NCI-H69 (cell line): ENCODE measurements around the gene PTPRCAP.
"Not testable (repeated sequence)": the region's sequence is repeated elsewhere in the genome, so short reads cannot be mapped to it uniquely, and the experiment has no call there.

Experiments
- DNase-seq: peaks from one replicate; lab custom pipeline; 2025; lab: John Stamatoyannopoulos, UW

PTPRCAP gene, protein sequence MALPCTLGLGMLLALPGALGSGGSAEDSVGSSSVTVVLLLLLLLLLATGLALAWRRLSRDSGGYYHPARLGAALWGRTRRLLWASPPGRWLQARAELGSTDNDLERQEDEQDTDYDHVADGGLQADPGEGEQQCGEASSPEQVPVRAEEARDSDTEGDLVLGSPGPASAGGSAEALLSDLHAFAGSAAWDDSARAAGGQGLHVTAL

DNA sequence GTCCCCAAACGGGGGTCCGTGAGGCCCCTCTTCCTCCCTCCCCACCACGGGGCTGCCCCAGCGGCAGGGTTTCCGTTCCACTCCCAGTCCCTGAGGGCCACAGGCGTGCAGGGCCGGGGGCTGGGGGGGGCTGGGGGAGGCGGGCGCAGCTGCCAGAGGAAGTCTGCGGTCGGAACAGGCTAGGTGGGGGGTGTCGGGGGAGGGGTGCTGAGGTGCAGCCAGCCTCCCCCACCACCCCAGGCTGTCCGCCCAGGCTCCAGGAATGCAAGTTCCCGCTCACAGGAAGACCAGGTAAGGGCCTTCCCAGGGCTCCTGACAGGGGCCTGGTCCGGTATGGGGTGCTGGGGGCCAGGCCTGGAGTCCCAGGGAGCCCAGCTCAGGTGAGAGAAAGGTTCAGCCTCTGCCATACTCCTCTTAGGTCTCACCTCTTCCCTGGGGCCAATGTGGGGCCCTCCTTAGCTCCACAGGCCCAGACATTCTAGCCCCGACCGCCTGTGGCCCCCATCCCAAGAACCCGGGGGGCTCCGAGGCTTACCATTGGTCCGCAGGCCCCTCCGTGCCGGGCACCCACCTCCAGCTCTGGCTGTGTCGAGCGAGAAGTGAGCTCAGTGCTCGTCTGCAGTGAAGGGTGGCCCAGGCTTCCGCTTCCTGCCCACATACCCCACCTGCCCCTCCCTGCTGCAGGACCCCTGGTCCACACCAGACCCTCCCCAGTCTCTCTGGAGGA lies at the start of gene PTPRCAP:
PTPRCAP (minus strand) TSS at position 601 of the 727 bp plus-strand sequence; CDS start at position 538, 63 bp downstream.
- no peak for DNase-seq

DNA sequence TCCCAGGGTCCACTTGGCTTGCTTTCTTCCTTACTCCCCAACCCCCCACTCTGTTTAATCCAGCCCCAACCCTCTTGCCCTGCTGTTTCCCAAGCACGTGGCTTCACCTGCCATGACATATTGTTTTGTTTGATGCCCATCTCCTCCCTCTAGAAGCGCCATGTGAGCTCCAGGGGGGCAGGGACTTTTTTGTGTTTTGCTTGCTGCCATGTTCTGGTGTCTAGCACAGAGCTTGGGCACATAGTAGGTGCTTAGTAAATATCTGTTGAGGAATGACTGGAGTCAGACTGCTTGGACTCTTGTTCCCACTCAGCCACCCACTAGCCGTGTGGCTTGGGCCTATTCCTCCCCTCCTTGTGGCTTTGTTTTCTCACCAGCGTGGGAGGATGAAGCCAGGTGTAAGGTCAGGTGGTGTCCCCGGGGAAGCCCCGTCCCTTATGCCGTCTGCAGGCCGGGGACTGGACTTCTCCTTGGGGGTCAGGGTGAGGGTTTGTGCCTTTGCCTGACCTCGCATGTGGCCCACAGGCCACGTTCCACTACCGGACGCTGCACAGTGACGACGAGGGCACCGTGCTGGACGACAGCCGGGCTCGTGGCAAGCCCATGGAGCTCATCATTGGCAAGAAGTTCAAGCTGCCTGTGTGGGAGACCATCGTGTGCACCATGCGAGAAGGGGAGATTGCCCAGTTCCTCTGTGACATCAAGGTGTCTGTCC lies 49.2 kb upstream of the PTPRCAP start:
- DNase-seq = no peak

DNA sequence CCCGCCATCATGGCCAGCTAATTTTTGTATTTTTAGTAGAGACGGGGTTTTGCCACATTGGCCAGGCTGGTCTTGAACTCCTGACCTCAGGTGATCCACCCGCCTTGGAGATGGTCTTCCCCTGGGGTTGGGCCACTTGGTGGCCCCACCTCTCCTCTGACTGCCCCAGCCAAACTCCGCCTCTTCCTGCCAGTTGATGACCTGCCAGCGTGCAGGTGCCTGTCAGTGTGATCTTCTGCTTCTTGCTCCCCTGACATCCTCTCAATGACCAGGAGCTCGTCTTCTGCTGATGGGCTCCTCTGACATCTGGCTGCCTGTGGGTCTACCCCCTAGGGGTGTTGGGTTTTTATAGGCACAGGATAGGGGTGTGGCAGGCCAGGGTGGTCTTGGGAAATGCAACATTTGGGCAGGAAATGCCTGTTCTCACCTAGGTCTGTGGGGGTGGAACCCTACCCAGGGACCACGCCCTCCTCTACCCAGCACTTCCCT lies 48.4 kb upstream of the PTPRCAP start:
- peak; percentile 28 for DNase-seq

DNA sequence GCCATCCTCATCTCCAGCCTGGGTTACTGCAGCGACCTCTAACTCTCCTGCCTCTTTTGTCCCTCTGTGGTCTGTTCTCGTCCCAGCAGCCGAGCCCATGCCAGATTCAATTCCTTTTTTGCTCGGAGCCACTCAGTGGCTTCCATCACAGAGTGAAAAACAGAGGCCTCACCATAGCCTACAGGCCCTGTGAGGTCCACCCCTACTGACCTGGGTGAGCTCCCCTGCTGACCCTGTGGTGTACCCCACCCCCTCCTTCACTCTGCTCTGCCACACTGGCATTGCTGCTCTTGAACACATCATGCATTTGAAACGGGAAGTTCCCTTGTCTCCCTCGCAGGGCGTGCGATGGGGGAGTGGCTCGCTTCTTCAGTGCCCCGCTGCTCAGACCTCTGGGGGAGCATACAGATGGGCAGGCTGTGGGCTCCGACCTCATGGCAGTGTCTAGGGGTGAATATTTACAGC lies 47.4 kb upstream of the PTPRCAP start:
- no peak for DNase-seq

DNA sequence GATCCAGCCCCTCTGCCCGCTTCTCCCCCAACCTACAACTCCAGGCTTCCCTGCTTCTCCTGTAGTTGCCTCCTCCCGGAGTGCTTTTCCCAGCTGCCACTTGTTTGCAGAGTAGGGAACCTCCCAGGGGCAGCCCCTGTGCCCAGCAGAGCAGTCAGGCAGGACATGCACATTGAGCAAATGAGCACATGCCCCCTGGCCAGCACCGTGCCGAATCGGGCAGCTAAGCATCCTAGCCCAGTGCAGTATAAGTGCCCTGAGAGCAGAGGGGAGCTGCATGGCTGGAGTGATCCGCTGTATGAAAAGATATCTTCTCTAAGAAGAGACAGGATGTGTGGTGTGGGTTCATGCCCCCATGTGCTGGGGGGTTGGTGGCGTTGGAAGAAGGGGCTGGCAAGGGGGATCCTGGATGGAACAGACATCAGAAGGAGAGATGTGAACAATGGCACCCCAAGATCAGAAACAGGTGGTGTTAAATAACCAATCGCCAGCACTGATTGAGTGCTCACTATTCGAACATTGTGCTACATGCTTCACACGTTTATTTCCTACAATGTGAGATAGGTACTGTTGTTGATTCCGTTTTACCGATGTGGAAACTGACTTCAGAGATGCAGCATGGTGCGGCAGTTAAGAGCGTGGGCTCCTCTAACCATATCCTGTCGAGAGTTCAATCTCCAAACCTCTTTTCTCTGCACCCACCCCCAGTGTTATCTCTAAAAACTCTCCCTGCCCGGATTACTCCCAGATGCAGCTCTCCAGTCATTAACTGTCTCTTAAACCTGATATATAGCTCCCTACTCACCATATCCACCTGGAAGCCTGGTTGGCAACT lies 46.6 kb upstream of the PTPRCAP start:
- peak; percentile 23 for DNase-seq

DNA sequence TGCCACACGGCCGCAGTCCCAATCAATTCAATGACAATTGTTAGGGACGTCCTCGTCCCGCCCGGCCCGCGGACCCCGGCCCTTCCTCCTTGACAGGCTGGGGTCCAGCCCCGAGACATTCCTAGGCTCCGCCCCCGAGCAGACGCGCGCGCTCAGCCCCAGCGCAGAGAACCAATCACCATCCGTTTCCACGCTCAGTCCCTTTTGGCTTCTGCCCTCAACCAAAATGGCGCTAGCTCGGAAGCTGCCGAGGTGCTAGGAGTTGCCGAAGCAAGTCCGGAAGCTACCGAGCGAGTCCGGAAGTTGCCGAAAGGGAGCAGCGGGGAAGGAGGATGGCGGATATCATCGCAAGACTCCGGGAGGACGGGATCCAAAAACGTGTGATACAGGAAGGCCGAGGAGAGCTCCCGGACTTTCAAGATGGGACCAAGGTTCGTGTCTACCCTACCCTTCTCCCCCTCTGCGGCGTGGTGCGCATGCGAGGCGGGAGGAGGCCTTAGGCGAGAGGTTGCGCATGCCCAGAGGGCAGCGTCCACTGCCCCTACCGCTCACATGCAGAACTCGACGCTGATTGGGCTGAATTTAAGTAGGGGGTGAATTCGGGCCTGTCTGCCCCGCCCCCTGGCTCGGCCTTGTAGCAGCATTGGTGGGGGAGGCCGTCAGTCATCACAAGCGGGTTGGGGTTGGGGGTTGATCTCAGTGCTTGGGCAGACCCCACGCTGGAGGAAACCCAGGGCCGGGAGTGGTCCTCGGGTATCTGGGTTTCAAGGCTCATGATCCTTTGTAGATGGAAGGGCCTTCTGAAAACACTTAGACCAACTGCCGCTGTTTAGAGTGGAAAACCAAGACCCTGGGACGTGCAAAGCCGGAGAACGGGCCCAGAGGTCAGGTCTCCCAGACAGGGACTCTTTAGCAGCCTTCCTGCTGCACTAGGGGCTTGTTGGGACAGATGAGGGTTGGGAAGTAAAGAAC lies 45.6 kb upstream of the PTPRCAP start, which contains the start of gene AIP:
AIP (plus strand) TSS at position 200 of the 972 bp plus-strand sequence; CDS start at position 333, 133 bp downstream.
- peak; percentile 99 for DNase-seq

DNA sequence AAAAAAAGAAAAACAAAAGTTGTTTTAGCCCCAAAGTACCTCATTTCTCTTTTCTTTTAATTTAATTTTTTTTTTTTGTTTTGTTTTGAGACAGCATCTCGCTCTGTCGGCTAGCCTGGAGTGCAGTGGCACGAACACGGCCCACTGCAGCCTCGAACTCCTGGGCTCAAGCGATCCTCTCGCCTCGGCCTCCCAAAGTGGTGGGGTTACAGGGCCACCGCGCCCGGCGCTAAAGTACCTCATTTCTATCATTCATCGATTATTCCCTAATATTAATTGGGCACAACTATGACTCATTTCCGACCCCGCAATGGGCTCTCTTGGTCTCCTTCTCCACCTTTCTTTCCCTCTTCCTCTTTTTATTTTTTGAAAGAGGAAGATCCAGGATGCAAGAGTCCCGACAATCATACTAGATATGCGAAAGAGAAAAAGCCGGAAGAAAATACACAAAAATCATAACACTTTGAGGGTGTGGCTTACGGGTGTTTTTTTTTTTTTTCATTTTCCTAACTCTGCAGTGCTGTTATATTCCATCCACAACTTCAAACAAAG lies 44.9 kb upstream of the PTPRCAP start:
- no peak for DNase-seq

DNA sequence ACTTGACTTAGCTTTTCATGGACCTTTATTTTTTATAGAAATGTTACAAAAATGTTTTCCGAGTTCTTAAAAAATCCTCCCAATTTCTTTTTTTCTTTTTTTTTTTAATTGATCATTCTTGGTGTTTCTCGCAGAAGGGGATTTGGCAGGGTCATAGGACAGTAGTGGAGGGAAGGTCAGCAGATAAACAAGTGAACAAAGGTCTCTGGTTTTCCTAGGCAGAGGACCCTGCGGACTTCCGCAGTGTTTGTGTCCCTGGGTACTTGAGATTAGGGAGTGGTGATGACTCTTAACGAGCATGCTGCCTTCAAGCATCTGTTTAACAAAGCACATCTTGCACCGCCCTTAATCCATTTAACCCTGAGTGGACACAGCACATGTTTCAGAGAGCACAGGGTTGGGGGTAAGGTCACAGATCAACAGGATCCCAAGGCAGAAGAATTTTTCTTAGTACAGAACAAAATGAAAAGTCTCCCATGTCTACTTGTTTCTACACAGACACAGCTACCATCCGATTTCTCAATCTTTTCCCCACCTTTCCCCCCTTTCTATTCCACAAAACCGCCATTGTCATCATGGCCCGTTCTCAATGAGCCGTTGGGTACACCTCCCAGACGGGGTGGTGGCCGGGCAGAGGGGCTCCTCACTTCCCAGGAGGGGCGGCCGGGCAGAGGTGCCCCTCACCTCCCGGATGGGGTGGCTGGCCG lies 40.0 kb upstream of the PTPRCAP start:
- DNase-seq = not testable (repeated sequence)

DNA sequence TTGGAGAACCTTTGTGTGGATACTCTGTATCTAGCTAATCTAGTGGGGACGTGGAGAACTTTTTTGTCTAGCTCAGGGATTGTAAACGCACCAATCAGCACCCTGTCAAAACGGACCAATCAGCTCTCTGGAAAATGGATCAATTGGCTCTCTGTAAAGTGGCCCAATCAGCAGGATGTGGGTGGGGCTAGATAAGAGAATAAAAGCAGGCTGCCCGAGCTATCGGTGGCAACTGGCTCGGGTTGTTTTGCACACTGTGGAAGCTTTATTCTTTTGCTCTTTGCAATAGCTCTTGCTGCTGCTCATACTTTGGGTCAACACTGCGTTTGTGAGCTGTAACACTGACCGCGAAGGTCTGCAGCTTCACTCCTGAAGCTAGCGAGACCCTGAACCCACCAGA lies 39.2 kb upstream of the PTPRCAP start:
- not testable (repeated sequence) for DNase-seq

DNA sequence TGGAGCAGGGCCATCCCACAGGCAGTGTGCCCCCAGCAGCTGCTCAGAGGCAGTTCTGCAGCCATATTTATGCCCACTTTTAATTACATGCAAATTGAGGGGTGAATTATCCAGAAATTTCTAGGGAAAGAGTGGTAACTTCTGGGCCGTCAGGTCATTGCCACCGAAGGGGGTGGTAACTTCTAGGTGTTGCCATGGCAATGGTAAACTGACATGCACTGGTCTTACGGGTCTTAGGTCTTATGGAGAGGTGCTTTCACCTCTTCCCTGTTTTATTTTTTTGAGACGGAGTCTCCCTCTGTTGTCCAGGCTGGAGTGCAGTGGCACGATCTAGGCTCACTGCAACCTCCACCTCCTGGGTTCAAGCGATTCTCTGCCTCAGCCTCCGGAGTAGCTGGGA lies 35.4 kb upstream of the PTPRCAP start:
- DNase-seq = no peak

DNA sequence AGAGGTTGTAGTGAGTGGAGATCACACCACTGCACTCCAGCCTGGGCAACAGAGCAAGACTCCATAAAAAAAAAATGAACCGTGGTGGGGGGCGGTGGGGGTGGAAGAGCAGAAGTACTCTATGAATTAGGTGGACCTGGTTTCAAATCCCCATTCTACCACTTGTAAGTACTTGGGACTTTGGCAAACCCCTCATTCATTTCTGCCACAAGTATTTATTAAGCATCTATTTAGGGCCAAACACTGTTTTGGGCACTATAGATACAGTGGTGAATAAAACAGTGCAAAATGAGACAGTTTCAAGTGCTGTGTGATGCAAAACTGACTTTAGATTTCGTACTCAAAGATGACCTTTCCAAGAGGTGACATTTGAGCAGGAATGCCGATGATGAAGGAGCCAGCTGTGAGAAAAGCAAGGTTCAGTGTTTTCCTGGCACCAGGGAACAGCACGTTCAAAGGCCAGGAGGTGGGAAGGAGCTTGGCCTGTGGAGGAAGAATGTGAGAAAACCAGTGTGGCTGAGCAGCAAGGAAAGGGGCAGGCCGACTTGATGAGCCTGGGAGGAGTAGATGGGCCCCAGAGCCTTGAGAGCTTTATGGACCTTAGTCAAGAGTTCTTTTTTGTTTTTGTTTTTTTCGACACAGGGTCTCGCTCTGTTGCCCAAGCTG lies 33.0 kb upstream of the PTPRCAP start:
- no peak for DNase-seq

DNA sequence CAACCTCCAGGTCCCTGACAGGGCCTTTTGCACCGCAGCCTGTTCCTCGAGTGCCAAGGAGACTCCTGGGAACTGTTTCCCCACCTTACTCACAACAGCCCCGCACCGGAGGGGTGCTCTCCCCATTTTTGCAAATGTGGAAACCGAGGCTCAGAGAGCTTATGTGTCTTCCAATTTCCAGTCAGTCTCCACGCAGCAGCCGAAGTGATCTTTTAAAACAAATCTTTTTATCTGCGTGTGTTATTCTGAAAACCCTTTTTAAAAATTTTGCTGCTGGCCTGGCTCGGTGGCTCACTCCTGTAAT lies 32.0 kb upstream of the PTPRCAP start:
- no peak for DNase-seq

DNA sequence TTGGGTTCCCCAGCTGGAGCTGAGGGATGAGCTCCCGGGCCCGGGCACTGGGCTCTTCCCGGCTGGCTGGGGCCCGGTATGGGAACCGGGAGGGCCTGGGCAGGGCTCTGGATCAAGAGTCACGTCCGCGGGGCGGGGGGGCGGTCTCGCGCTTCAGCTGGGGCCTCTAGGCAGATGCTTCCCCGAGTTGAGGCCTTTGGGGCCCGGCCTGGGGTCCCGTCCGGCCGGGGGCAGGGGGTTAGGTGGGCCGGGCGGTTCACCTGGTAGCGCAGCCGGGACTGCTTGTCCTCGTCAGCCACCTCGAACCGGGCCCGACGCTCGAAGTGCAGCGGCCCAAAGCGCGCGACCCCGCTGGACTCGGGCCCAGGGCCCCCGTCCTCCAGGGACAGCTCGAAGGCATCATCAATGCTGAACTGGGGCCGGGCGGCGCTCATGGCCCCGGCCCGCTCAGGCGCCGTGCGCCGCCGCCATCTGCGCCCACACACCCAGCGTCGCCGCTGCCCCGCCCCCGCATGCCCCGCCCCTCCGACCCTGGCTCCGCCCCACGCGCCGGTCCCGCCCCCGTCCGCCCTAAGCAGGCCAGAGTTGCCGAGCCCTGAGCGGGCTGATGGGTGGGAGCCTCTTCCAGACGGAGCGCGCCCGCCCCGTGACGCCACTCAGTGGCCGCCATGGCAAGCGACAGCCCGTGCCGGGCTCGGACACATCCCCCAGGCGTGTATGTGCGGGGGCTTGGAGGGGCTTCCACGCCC lies 31.5 kb upstream of the PTPRCAP start, which contains the start of gene TMEM134:
TMEM134 (minus strand) TSS at position 493 of the 749 bp plus-strand sequence; CDS start at position 434, 59 bp downstream.
- DNase-seq = peak; percentile 96

DNA sequence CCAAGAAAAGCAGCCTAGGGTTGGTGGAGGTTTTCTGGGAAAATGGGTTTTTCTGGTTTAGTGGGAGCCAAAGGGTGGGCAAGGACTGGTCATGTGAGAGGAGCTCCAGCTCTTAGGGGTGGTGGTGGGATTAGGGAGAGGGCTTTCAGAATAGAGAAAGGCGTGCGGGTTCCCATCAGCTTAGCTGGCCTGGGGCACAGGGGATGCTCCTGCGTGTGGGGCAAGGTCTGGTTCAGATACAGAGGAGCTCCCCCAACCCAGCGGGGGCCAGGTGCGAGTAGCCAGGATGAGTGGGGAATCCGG lies 30.9 kb upstream of the PTPRCAP start:
- DNase-seq = no peak

DNA sequence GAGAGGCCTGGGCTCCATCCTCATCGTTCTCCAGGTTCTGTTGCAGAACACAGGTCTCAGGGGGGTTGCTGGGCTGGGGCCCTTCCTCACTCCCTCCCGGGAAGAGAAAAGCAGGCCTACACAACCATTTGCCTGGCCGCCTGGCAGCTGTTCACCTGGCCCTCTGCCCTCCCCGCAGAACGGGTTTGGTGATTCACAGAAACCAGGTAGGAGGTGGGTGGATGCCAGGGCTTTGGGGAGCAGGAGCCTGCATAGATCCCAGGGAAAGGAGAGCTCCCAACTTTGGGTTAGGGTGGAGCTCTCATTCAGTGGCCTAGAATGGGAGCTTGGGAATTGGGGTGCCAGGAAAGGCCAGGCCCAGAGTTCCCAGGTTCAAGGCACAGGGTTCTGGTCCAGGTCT lies 30.6 kb upstream of the PTPRCAP start:
- peak; percentile 63 for DNase-seq

DNA sequence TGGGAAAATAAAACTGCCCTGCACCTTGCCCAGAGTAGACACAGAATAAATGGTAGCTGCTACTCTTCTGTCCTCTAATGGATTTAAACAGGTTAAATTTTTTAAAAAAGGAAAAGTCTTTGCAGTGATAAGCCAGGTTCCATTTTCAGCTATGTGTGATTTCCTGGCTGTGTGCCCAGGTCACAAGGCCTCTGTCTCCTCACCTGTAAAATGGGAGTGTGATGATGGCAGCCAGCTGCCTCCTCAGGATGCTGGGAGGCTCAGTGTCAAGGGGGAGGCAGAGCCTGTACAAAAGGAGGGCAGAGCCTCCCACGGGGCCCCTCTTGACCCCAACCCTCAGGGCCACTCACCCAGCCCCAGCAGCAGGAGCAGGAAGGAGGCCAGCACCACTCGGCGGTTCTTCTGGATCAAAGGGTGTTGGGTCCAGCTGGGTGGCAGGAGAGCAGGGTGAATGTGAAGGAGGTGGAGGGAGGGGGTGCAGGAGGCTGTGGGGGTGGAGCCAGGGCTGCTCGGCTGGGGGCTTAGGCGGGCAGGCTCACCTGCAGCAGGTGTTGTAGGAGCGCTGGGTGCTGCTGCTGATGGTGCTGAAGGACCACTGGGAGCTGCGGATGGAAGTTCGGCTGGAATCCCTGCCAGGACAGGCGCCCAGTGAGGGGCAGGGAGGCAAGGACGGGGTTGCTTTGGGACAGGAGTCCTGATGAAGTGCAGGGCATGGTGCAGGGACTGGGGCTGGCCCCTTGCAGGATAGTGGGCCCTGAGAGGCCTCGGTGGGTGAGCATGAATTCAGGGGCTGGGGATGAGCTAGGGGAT lies 29.7 kb upstream of the PTPRCAP start:
- no peak for DNase-seq

DNA sequence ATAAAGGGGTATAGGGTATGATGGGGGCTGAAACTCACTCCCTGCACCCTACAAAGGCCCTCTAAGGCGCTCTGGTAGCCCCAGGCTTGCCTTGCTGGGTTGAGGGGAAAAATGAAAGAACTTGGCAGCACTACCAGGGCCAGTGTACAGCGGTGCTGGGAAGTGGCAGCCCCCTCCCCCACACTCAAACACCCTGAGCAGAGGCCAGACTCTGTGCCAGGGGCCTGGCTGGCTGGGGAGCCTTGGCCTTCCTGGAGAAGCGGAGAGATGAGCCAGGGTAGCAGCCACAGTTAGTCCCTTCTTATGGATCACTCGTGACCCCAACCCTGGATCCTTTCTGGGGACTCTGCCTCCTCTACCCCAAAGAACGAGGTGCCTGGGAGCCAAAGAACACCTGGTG lies 28.9 kb upstream of the PTPRCAP start:
- no peak for DNase-seq

DNA sequence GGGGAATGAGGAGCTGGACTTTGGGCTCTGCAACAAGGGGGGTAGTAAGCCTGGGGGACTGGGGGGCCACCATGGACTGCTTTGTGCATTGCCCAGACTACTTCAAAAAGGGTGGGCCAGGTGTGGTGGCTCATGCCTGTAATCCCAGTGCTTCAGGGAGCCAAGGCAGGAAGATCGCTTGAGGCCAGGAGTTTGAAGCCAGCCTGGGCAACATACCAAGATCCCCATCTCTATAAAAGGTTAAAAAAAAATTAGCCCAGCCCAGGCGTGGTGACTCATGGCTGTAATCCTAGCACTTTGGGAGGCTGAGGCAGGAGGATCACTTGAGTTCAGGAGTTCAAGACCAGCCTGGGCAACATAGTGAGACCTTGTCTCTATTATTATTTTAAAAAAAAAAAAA lies 28.0 kb upstream of the PTPRCAP start:
- DNase-seq = not testable (repeated sequence)
